Gastrocnemius medialis (tissue), 4 donors: ENCODE results near the gene SCN3B. TPM values are rescaled to one million over a fixed set of nuclear protein-coding genes. Genes with fewer than 3 reads are reported as not detected.

Experiments used
- ATAC-seq, 2 donors: fragments of 150-250 bp; one replicate each; pipeline ENCODE4 v1.9.1; 2016
- DNase-seq, 2 donors: peaks; one replicate each; pipeline ENCODE4 v3.0.0-alpha.2; 2019
- H3K27ac ChIP-seq, 4 donors: fragments of 200-600 bp; sonication (generic); 1 replicate in 1 of 4; 2 replicates in 3 of 4; pipeline ENCODE4 v1.5.1; 2016 to 2018; ENCODE audit warnings: mild to moderate bottlenecking in 2 of 4, moderate library complexity in 1 of 4
- H3K27me3 ChIP-seq, 3 donors: fragments of 200-600 bp; sonication (generic) in 2 of 3; 1 replicate in 1 of 3; 2 replicates in 2 of 3; pipeline versions ENCODE4 v1.5.1 to v1.6.0; 2016 to 2019; ENCODE audit warnings: mild to moderate bottlenecking in 1 of 3, moderate library complexity in 1 of 3
- H3K36me3 ChIP-seq, 2 donors: fragments of 200-600 bp; sonication (generic) in 1 of 2; one replicate each; pipeline ENCODE4 v1.5.1; 2017 to 2018
- H3K4me1 ChIP-seq, 2 donors: fragments of 200-600 bp; sonication (generic) in 1 of 2; one replicate each; pipeline ENCODE4 v1.5.1; 2016 to 2017; ENCODE audit warnings: mild to moderate bottlenecking in 2 of 2
- H3K4me3 ChIP-seq, 4 donors: fragments of 200-600 bp; sonication (generic) in 3 of 4; 1 replicate in 1 of 4; 2 replicates in 3 of 4; pipeline ENCODE4 v1.5.1; 2016 to 2019; ENCODE audit warnings: mild to moderate bottlenecking in 2 of 4
- H3K9me3 ChIP-seq, 3 donors: fragments of 200-600 bp; sonication (generic) in 2 of 3; 1 replicate in 1 of 3; 2 replicates in 2 of 3; pipeline ENCODE4 v1.5.1; 2016 to 2019
- CTCF ChIP-seq, 5 experiments: fragments of 450-650 bp in 3 of 5; fragments of 200-600 bp in 2 of 5; sonication (generic) in 2 of 5; IDR thresholded peaks in 4 of 5; conservative IDR thresholded peaks in 1 of 5; 1 replicate in 4 of 5; 2 replicates in 1 of 5; pipeline ENCODE4 v1.5.1; 2016 to 2019; ENCODE audit warnings: antibody characterized with exemption in 5 of 5, mild to moderate bottlenecking in 3 of 5, moderate library complexity in 3 of 5
- POLR2A ChIP-seq, 2 donors: fragments of 450-650 bp; IDR thresholded peaks; one replicate each; pipeline ENCODE4 v1.6.1; 2017; ENCODE audit warnings: antibody characterized with exemption in 2 of 2, mild to moderate bottlenecking in 2 of 2, moderate library complexity in 2 of 2
- in situ Hi-C, 4 donors: fragments of 200-750 bp; cut with MboI; loops; one replicate each; pipeline versions ENCODE4 v1.15.0 to v1.8.0; 2017; ENCODE audit warnings: low sequenced_read_pairs in 4 of 4
- intact Hi-C: fragments of 100-400 bp; cut with DNase I; formaldehyde crosslinking; loops from one replicate; pipeline ENCODE4 v1.15.1; 2023; ENCODE audit warnings: low total_unique reads
- total RNA-seq, 4 donors: library from RNA; depleted of rRNA; stranded (reverse); fragments of >200 nt; gene quantifications; one replicate each; pipeline versions ENCODE4 v1.1.0 to v1.2.3, GENCODE V29; 2016

The SCN3B gene
- total RNA-seq, 4 donors from 2014 or later, result 3.0 to 10.5 (median 4.9) TPM

GRCh38 chr11:123681030-123681429 is 26.6 kb upstream of the SCN3B start:
- H3K36me3 ChIP-seq, result no peaks in the 10 kb centered on the region
- H3K9me3 ChIP-seq, result no peaks in the 10 kb centered on the region
- DNase-seq (no peak), ATAC-seq (no peak)
- in situ Hi-C loops (no loop called here), intact Hi-C loops (no loop called here)
- no peak overlapping the region for H3K4me3 ChIP-seq
- TF ChIP-seq CTCF (IDR thresholded peaks at IDR 0.05 in 4 of 5, conservative IDR thresholded peaks at IDR 0.05 in 1 of 5), result no peak
- no peak for TF ChIP-seq POLR2A (IDR thresholded peaks at IDR 0.05)
- H3K27me3 ChIP-seq, result no peaks in the 10 kb centered on the region
- peaks cover 0 to 2% of the 10 kb centered on the region in 2 donors for H3K4me1 ChIP-seq
- H3K27ac ChIP-seq, result no peak overlapping the region

DNA sequence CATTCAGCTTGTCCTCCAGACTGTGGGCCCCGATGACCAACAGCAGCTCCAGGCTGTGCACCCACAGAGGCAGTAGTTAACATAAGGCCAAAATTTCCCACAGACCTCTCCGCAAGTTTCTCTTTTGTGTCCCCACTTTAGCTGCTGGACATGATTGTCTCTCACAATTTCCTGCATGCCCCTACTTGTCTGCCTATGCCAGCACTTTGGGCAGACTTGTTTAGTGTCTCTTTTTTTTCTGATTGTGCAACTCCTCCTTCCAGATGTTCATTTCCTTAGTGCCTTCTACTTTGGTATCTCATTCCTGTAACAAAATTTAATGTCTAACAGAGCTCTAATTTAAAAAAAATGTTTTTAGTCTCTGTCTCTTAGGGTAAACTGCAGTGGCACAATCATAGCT is 23.8 kb upstream of the SCN3B start:
- Histone ChIP-seq H3K27ac (no peak overlapping the region), H3K27me3 (no peaks in the 10 kb centered on the region), H3K9me3 (no peaks in the 10 kb centered on the region), H3K4me3 (no peak overlapping the region), H3K36me3 (no peaks in the 10 kb centered on the region), H3K4me1 (peaks cover 0 to 4% of the 10 kb centered on the region in 2 donors)
- DNase-seq (no peak), ATAC-seq (no peak)
- TF ChIP-seq CTCF (IDR thresholded peaks at IDR 0.05 in 4 of 5, conservative IDR thresholded peaks at IDR 0.05 in 1 of 5) (no peak), POLR2A (IDR thresholded peaks at IDR 0.05) (no peak)
- intact Hi-C loops, result no loop called here
- in situ Hi-C loops, result no loop called here

- ATAC-seq (no peak), DNase-seq (no peak)
- in situ Hi-C loops, result no loop called here
- peaks cover 0 to 4% of the 10 kb centered on the region in 2 donors for H3K4me1 ChIP-seq
- no peaks in the 10 kb centered on the region for H3K9me3 ChIP-seq
- H3K27me3 ChIP-seq, result no peaks in the 10 kb centered on the region
- intact Hi-C loops, result no loop called here
- H3K27ac ChIP-seq, result no peak overlapping the region
- TF ChIP-seq CTCF (IDR thresholded peaks at IDR 0.05 in 4 of 5, conservative IDR thresholded peaks at IDR 0.05 in 1 of 5) (no peak), POLR2A (IDR thresholded peaks at IDR 0.05) (no peak)
- no peaks in the 10 kb centered on the region for H3K36me3 ChIP-seq
- no peak overlapping the region for H3K4me3 ChIP-seq
Observed at GRCh38 chr11:123677510-123677909, 23.1 kb upstream of the SCN3B start.

GRCh38 chr11:123674297-123674696 is 19.9 kb upstream of the SCN3B start:
- in situ Hi-C loops (no loop called here), intact Hi-C loops (no loop called here)
- Histone ChIP-seq H3K36me3 (no peaks in the 10 kb centered on the region), H3K9me3 (no peaks in the 10 kb centered on the region), H3K27me3 (no peaks in the 10 kb centered on the region), H3K27ac (no peak overlapping the region), H3K4me1 (peaks cover 0 to 4% of the 10 kb centered on the region in 2 donors), H3K4me3 (no peak overlapping the region)
- ATAC-seq, result no peak
- no peak for DNase-seq
- TF ChIP-seq CTCF (IDR thresholded peaks at IDR 0.05 in 4 of 5, conservative IDR thresholded peaks at IDR 0.05 in 1 of 5) (no peak), POLR2A (IDR thresholded peaks at IDR 0.05) (no peak)

DNA sequence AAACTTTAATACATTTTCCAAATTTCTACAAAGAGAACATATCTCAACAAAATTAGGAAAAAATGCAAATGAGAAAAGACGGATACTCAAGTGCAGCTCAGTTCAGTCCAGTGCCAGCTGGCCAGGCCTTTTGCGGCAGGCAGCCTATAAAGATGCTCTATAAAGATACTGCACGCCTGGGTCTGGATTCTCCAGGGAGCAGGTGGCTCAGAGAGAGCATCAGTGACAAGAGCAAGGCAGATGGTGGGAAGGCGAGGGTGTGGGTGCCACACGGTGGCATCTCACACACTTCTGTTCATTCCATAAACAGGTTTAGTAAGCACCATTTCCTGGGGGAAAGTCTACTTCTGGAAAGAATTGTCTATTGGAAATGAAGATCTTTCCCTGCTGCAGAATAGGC is 18.1 kb upstream of the SCN3B start:
- H3K36me3 ChIP-seq, result no peaks in the 10 kb centered on the region
- no peak overlapping the region for H3K27ac ChIP-seq
- H3K4me3 ChIP-seq, result no peak overlapping the region
- ATAC-seq, result no peak
- intact Hi-C loops, result no loop called here
- H3K4me1 ChIP-seq, result peaks cover 0 to 4% of the 10 kb centered on the region in 2 donors
- in situ Hi-C loops, result no loop called here
- no peaks in the 10 kb centered on the region for H3K27me3 ChIP-seq
- TF ChIP-seq POLR2A (IDR thresholded peaks at IDR 0.05) (no peak), CTCF (IDR thresholded peaks at IDR 0.05 in 4 of 5, conservative IDR thresholded peaks at IDR 0.05 in 1 of 5) (no peak)
- H3K9me3 ChIP-seq, result no peaks in the 10 kb centered on the region
- no peak for DNase-seq
